GM04503 (cell line): ENCODE data around the gene MYBL2.

Source experiments
- DNase-seq: peaks from one replicate; pipeline ENCODE4 v3.0.0-alpha.2; 2012; ENCODE audit warnings: low read depth

Gene MYBL2

DNA sequence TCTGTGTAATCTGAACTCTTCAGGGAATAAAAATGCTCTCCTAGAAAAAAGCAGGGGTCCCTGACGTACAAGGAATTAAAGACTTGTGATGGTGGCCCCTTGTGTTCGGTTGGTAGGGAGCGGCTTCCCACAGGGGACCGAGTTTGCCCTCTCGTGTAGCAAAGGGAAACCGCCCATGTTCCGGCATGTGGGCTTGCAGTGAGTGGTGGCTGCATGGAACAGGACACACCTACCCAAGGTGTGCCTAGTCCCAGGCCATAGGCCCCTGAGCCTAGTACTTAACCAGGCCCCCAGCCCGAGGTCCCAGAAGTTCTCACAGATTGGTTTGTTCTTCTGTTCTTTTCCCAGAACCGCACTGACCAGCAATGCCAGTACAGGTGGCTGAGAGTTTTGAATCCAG, 15.5 kb downstream of the MYBL2 start:
- no peak for DNase-seq

GRCh38 chr20:43686820-43687219, 19.9 kb downstream of the MYBL2 start:
- DNase-seq = no peak

DNA sequence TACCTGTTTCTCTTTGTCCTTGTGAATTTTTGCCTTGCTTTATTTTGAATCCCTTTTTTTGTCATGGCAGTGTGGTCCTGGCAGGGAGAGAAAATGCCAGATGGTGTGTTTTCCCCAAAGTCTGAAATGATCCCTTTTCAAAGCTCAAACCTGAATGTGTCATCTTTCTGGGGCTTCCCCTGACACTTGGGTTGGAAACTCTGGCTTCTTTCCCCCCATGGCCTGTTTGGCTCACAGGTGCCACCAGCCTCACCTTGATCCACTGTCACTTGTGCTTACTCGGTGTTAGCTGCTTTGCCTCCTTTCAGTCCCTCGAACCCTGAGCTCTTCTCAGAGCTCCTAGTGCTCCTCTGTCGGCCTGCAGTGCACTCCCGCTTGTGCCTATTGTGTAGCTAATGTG, 22.3 kb downstream of the MYBL2 start:
- DNase-seq = no peak

- no peak for DNase-seq
Observed at GRCh38 chr20:43690943-43691598, 24.2 kb downstream of the MYBL2 start.

DNA sequence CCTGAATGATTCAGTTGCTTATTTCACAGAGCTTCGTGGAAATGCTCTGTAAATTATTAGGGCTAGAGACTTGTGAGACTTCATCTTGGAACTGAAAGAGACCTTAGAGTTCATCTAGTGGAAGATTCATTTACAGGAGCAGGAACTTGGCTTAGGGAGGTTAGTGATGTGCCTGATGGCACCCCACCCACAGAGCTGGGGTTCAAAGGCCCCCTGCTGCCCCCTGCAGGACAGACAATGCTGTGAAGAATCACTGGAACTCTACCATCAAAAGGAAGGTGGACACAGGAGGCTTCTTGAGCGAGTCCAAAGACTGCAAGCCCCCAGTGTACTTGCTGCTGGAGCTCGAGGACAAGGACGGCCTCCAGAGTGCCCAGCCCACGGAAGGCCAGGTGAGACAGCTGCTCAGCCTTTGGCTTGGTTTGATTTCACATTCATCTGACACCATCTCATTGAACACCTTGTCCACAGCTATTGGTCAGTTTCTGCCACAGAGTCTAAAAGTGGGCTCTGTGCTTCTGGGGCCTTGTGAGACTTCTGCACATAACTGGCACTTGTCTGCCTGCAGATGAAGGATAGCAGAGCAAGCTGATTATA, 25.1 kb downstream of the MYBL2 start:
- DNase-seq = no peak

- DNase-seq = no peak
Observed at GRCh38 chr20:43694763-43695162, 27.8 kb downstream of the MYBL2 start.

GRCh38 chr20:43695571-43695970, 28.7 kb downstream of the MYBL2 start:
- DNase-seq = no peak

- no peak for DNase-seq
Observed at GRCh38 chr20:43699941-43700565, 33.1 kb downstream of the MYBL2 start.

- DNase-seq = no peak
Observed at GRCh38 chr20:43700627-43701026, 33.7 kb downstream of the MYBL2 start.

DNA sequence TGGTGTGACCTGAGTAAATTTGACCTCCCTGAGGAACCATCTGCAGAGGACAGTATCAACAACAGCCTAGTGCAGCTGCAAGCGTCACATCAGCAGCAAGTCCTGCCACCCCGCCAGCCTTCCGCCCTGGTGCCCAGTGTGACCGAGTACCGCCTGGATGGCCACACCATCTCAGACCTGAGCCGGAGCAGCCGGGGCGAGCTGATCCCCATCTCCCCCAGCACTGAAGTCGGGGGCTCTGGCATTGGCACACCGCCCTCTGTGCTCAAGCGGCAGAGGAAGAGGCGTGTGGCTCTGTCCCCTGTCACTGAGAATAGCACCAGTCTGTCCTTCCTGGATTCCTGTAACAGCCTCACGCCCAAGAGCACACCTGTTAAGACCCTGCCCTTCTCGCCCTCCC, 35.6 kb downstream of the MYBL2 start:
- DNase-seq = no peak

DNA sequence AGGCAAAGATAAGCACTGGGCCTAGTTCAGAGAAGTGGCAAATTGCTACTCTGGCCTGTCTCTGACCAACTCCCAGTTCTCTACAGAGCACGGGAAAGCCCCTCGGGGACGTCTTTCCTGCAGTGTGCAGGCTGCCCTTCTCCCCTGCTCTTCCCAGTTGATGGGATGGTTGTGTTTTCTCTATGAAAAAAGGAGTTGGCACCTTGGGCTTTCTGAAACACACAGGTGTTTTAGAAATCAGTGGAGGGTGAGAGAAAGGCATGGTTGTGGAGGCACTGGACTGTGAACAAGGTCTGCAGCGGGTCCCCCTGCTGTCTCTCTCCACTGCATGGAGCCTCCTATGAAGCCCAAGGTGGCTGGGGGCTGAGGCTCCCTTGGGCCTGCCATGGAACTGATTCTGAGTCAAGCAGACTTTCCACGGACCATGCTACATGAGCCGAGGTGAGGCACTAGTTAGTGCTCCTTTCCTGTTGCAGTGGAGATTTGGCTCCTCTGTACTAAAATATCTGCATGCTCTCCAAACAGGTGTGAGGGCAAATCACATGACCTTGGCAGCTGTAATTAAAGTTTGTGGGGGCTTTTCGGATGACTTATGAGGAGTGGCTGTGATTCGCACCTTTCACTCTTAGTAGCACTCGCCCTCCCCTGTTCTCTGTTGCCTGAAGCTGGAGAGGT, 43.6 kb downstream of the MYBL2 start:
- DNase-seq = no peak

DNA sequence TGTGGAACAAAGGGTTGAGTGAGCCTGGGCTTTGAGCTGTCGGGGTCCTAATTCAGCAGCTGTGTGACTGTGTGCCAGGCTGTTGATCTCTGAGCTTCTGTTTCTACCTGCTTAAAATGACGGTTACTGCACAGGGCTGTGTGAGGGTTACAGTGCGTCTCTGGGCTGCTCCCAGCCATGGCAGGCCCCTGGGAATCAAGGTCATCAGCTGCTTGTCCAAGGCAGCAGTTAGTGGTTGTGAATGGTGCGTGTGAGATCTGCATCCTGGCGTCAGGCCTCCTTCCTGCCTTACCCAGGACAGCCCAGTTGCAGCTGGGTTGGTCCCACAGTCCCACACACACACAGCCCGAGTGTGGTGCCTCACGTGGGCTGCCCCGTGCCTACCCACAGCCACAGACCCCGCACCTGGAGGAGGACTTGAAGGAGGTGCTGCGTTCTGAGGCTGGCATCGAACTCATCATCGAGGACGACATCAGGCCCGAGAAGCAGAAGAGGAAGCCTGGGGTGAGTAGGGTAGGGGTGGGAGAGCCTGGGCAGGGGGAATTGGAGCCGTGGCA, 44.3 kb downstream of the MYBL2 start:
- DNase-seq = no peak

DNA sequence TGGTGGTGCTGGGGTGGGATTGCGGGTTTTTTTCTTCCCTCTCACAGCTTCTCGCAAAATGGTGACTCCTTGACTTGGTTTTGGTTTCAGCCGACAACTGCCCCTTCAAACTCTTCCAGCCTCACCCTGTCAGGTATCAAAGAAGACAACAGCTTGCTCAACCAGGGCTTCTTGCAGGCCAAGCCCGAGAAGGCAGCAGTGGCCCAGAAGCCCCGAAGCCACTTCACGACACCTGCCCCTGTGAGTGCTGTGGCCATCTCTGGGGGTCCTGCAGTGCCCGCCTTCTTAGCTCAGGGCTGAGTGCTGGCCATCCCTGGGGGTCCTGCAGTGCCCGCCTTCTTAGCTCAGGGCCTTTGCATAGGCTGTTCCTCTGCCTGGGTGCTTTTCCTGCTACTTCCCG, 48.1 kb downstream of the MYBL2 start:
- no peak for DNase-seq

- no peak for DNase-seq
Observed at GRCh38 chr20:43715511-43715910, 48.6 kb downstream of the MYBL2 start.

DNA sequence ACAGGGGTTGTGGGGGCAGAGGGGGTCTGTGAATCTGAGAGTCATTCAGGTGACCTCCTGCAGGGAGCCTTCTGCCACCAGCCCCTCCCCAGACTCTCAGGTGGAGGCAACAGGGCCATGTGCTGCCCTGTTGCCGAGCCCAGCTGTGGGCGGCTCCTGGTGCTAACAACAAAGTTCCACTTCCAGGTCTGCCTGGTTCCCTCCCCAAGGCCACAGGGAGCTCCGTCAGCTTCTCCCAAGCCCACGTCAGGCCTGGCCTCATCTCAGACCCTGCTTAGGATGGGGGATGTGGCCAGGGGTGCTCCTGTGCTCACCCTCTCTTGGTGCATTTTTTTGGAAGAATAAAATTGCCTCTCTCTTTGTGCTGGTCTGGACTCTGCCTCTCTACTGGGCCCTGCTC, 49.2 kb downstream of the MYBL2 start:
- no peak for DNase-seq

DNA sequence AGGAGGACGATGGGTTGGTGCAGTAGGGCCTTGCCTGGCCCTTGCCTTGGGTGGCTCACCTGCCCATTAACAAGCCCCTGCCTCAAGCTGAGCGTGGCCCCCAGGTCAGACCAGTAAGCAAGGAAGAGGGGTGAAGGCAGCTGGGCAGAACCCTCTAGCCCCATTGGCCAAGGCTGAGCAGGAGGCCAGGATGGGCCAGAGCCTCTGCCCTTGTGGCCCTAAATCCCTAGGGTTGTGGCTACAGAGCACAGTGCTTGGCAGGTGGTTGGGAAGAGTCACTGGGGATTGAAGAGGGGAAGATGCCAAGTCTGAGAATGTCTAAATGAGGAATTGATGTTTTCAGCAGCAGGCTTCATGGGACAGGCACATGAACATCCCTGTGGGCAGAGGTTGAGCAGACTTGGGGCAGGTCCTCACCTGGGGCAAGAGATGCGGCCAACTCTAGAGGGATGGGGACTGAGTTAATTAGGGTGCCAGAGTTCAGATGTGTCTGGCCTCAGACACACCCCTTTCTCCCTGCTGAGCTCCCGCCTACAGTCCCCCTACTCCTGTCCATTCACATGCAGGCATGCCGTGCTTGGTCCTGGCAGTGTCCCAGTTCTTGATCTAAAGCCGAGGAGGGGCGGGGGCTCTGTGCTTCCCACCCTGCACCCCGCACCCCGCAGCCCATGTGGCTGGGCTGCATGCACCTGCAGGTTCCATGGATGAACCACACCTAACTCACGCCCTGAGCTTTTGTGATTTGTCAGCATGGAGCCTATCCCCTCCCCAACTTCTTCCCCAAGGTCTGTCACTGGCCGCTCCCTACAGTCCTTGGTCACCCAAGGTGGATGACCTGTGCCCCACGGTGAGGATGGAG, 50.1 kb downstream of the MYBL2 start:
- DNase-seq = no peak

DNA sequence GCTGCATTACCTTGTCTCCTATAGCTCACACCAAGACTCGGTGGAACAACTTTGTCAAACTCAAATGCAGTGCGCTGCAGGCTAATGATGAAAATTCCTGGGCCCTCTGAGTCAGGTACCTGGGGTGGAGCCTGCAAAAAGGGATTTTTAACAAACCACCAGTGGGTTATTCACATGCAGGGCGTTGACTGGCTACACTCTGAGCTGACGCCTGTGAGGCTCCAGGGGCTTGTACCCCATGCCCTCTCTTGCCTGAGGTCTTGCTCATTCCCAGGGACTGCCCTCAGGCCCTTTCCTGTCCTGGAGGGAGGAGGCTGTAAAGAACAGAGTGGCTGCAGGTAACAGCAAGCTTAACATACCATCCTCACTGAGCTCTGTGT, 50.7 kb downstream of the MYBL2 start:
- no peak for DNase-seq

GRCh38 chr20:43720007-43720406, 53.1 kb downstream of the MYBL2 start:
- no peak for DNase-seq

DNA sequence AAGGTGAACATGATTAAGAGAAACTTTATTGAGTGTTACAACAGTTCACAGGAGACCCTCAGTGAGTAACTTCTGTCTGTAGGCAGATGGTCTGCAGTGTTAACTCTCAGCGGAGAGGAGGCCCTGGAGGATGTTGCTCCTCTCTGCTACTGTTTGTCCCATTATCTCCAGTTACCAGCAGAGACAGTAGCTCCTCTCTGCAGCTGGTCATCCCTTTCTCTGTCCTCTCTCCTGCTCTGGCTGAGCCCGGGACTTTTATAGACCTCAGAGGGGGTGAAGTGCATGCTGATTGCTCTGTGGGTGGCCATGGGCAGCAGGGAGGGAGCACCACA, 54.1 kb downstream of the MYBL2 start:
- no peak for DNase-seq

- no peak for DNase-seq
Observed at GRCh38 chr20:43721429-43722152, 54.7 kb downstream of the MYBL2 start.

- no peak for DNase-seq
Observed at GRCh38 chr20:43722153-43722505, 55.2 kb downstream of the MYBL2 start.

GRCh38 chr20:43723186-43723585, 56.3 kb downstream of the MYBL2 start:
- no peak for DNase-seq
